Measurements from ENCODE around the gene OR52I1. TPM values are rescaled to one million over a fixed set of nuclear protein-coding genes. Genes with fewer than 3 reads are reported as not detected.

OR52I1 gene
- total RNA-seq, 2 experiments from 2014 or later = not detected

DNA sequence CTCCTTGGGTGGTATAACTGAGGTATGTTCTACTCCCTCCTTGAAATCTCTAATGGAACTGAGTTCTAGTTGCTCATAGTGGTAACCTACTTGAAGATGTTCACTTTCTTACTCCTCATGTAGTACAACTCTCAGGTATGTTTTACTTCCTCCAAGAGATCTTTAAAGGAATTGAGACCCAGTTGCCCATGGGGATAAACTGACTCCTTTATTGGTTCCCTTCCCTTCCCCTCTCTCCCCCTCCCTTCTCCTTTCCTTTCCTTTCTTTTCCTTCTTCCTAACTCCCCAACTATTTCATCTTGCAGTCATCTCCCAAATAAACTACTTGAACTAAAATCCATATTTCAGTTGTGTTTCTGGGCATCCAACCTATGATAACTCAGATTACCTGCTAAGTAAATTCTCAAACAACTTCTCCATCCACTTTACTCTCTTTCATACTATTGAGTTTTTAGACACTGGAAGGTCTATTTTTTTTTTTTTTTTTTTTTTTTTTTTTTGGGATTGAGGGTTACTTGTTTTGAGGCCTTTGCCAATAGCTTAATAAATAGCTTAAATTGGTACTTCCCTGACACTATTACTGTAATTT is 22.1 kb downstream of the OR52I1 start:
- POLR2A ChIA-PET = no interaction called here
- H3K9me3 Mint-ChIP-seq (ENCODE audit: low read depth) = no peaks in the 10 kb centered on the region
- H3K27ac Mint-ChIP-seq = no peak overlapping the region
- DNase-seq (no peak), ATAC-seq (no peak)
- no peaks in the 10 kb centered on the region for H3K36me3 Mint-ChIP-seq (ENCODE audit: low read depth)
- H3K27me3 Mint-ChIP-seq = peaks cover 7% of the 10 kb centered on the region
- CTCF ChIA-PET = no interaction called here
- H3K4me1 Mint-ChIP-seq = no peaks in the 10 kb centered on the region
- no peak overlapping the region for H3K4me3 Mint-ChIP-seq
- intact Hi-C loops (cut with DNase I, micrococcal nuclease) = no loop called here

DNA sequence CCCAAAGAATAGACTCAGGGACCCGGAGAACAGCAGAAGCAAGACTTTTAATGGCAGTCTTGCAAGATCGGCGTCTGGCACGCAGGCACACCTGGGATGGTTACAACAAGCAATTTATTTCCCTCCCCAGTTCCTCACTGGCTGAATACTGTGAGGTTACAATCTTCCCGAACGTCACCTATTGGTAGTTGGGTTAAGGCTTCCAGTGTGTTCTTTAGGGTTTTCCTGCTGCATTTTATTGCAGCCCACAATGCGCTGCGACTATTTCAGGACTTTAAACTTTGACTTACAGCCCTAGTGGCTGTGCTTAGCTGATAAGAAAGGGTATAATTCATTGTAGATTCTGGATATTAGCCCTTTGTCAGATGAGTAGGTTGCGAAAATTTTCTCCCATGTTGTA is 25.7 kb downstream of the OR52I1 start:
- H3K27me3 Mint-ChIP-seq = peaks cover 12% of the 10 kb centered on the region
- H3K27ac Mint-ChIP-seq = no peak overlapping the region
- no peak overlapping the region for H3K4me3 Mint-ChIP-seq
- no peak for ATAC-seq
- no peaks in the 10 kb centered on the region for H3K4me1 Mint-ChIP-seq
- ChIA-PET CTCF (no interaction called here), POLR2A (no interaction called here)
- DNase-seq = no peak
- no peaks in the 10 kb centered on the region for H3K9me3 Mint-ChIP-seq (ENCODE audit: low read depth)
- intact Hi-C loops (cut with DNase I, micrococcal nuclease) = no loop called here
- H3K36me3 Mint-ChIP-seq (ENCODE audit: low read depth) = no peaks in the 10 kb centered on the region

- POLR2A ChIA-PET = no interaction called here
- no peak overlapping the region for H3K27ac Mint-ChIP-seq
- no peak overlapping the region for H3K4me3 Mint-ChIP-seq
- intact Hi-C loops (cut with DNase I, micrococcal nuclease) = loop anchor here in 1 of 2 experiments (1.0 kb wide), 1 partner anchor 754 kb away; no protein-coding TSS in a partner anchor
- H3K27me3 Mint-ChIP-seq = peaks cover 38% of the 10 kb centered on the region
- H3K36me3 Mint-ChIP-seq (ENCODE audit: low read depth) = no peaks in the 10 kb centered on the region
- ATAC-seq = peak; percentile 42
- CTCF ChIA-PET = interaction anchor here (0.7 to 5.6 kb wide), 10 partner anchors 11 to 754 kb away, joined by 3 to 44 read pairs (median 4); partner anchors contain the start of genes OR51D1 and TRIM68
- peaks cover 9% of the 10 kb centered on the region for H3K9me3 Mint-ChIP-seq (ENCODE audit: low read depth)
- DNase-seq = peak; percentile 81
- no peaks in the 10 kb centered on the region for H3K4me1 Mint-ChIP-seq
These were observed 32.6 kb downstream of the OR52I1 start for GRCh38 chr11:4626207-4627099.

- Mint-ChIP-seq H3K4me1 (no peaks in the 10 kb centered on the region), H3K4me3 (no peak overlapping the region), H3K36me3 (ENCODE audit: low read depth) (no peaks in the 10 kb centered on the region), H3K9me3 (ENCODE audit: low read depth) (no peaks in the 10 kb centered on the region), H3K27me3 (peaks cover 11% of the 10 kb centered on the region), H3K27ac (no peak overlapping the region)
- ATAC-seq (no peak), DNase-seq (no peak)
- ChIA-PET CTCF (interaction anchor here (0.6 to 3.6 kb wide), 16 partner anchors 10 to 1304 kb away, joined by 3 to 44 read pairs (median 4); no protein-coding TSS in a partner anchor), POLR2A (no interaction called here)
- intact Hi-C loops (cut with DNase I, micrococcal nuclease) = loop anchor here (5.0 to 10.0 kb wide), 3 partner anchors 449 to 1171 kb away; partner anchors contain the start of gene OR52N2 (in 2 of the 2)
These were observed 42.3 kb downstream of the OR52I1 start for GRCh38 chr11:4636136-4636535.

- ChIA-PET POLR2A (no interaction called here), CTCF (interaction anchor here (0.5 to 3.6 kb wide), 24 partner anchors 8 to 1254 kb away, joined by 3 to 44 read pairs (median 4); no protein-coding TSS in a partner anchor)
- Mint-ChIP-seq H3K36me3 (ENCODE audit: low read depth) (no peaks in the 10 kb centered on the region), H3K4me3 (no peak within 1 kb of the TSS), H3K27me3 (peaks cover 9% of the 10 kb centered on the region), H3K27ac (no peak within 1 kb of the TSS), H3K9me3 (ENCODE audit: low read depth) (no peaks in the 10 kb centered on the region), H3K4me1 (no peaks in the 10 kb centered on the region)
- ATAC-seq (peak; percentile 99), DNase-seq (peak; percentile 84)
- intact Hi-C loops (cut with DNase I, micrococcal nuclease) = loop anchor here (1.0 to 10.0 kb wide), 5 partner anchors 189 to 1170 kb away; partner anchors contain the start of gene OR52N2 (in 2 of the 2)
These were observed 43.3 kb downstream of the OR52I1 start, which contains the start of gene OR51D1 for GRCh38 chr11:4636962-4637661. Gene OR51D1 (plus strand): TSS chr11:4637477. CDS start chr11:4639791, 2,314 bp downstream.

DNA sequence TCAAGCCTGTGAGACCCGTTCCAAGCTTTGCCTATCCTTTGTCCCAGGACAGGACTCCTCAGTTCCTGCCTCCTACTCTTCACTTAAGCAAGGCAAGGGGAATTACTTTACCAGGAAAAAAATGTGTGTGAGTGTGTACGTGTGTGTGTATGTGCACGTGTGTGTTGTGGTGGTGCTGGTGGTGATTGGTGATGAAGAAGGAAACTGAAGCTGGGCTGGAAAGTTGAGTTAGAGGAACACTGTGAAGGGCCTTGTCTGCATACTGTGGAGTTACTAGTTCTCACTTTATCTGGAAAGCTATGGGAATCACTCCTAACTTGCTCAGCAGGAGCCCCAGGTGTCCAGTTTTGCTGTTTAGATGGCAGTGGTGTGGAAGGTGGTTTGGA is 43.8 kb downstream of the OR52I1 start:
- no peaks in the 10 kb centered on the region for H3K36me3 Mint-ChIP-seq (ENCODE audit: low read depth)
- ChIA-PET CTCF (interaction anchor here (0.6 to 3.6 kb wide), 8 partner anchors 10 to 742 kb away, joined by 3 to 44 read pairs (median 4); no protein-coding TSS in a partner anchor), POLR2A (no interaction called here)
- H3K27ac Mint-ChIP-seq = no peak overlapping the region
- H3K27me3 Mint-ChIP-seq = peaks cover 7% of the 10 kb centered on the region
- no peaks in the 10 kb centered on the region for H3K9me3 Mint-ChIP-seq (ENCODE audit: low read depth)
- no peak for DNase-seq
- ATAC-seq = no peak
- H3K4me1 Mint-ChIP-seq = no peaks in the 10 kb centered on the region
- intact Hi-C loops (cut with DNase I, micrococcal nuclease) = loop anchor here (1.0 to 10.0 kb wide), 5 partner anchors 189 to 1170 kb away; partner anchors contain the start of gene OR52N2 (in 2 of the 2)
- no peak overlapping the region for H3K4me3 Mint-ChIP-seq

DNA sequence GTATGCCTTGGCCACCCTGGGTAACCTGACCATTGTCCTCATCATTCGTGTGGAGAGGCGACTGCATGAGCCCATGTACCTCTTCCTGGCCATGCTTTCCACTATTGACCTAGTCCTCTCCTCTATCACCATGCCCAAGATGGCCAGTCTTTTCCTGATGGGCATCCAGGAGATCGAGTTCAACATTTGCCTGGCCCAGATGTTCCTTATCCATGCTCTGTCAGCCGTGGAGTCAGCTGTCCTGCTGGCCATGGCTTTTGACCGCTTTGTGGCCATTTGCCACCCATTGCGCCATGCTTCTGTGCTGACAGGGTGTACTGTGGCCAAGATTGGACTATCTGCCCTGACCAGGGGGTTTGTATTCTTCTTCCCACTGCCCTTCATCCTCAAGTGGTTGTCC is 46.1 kb downstream of the OR52I1 start:
- intact Hi-C loops (cut with DNase I, micrococcal nuclease) = loop anchor here (5.0 to 10.0 kb wide), 3 partner anchors 453 to 1167 kb away; partner anchors contain the start of gene OR52N2 (in 2 of the 2)
- Mint-ChIP-seq H3K4me1 (no peaks in the 10 kb centered on the region), H3K27me3 (peaks cover 9% of the 10 kb centered on the region), H3K27ac (no peak overlapping the region), H3K4me3 (no peak overlapping the region), H3K36me3 (ENCODE audit: low read depth) (no peaks in the 10 kb centered on the region), H3K9me3 (ENCODE audit: low read depth) (no peaks in the 10 kb centered on the region)
- CTCF ChIA-PET = no interaction called here
- POLR2A ChIA-PET = no interaction called here
- DNase-seq (no peak), ATAC-seq (no peak)

DNA sequence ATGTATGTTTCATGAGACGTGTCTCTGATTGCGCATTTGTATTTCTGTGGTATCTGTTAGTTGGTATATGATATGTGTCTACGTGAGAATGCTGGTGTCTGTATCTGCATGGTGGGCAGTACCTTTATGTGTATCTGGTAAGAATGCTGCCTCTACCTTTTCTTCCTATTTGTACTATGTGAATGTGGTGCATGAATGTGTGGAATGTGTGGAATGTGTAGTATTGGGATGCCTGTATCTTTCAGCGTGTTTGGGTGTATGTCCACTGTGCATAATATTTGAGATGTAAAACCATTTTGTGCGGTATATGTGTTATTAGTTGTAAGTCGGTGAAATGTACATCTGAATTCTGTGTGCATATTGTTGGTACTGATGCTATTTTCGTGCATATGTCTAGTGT is 47.7 kb downstream of the OR52I1 start:
- ATAC-seq = no peak
- ChIA-PET CTCF (interaction anchor here (0.8 kb wide), 1 partner anchor 43 kb away, joined by 3 read pairs; no protein-coding TSS in a partner anchor), POLR2A (no interaction called here)
- H3K27me3 Mint-ChIP-seq = peaks cover 11% of the 10 kb centered on the region
- no peaks in the 10 kb centered on the region for H3K4me1 Mint-ChIP-seq
- DNase-seq = no peak
- H3K36me3 Mint-ChIP-seq (ENCODE audit: low read depth) = no peaks in the 10 kb centered on the region
- intact Hi-C loops (cut with DNase I, micrococcal nuclease) = no loop called here
- H3K9me3 Mint-ChIP-seq (ENCODE audit: low read depth) = no peaks in the 10 kb centered on the region
- no peak overlapping the region for H3K4me3 Mint-ChIP-seq
- H3K27ac Mint-ChIP-seq = no peak overlapping the region

DNA sequence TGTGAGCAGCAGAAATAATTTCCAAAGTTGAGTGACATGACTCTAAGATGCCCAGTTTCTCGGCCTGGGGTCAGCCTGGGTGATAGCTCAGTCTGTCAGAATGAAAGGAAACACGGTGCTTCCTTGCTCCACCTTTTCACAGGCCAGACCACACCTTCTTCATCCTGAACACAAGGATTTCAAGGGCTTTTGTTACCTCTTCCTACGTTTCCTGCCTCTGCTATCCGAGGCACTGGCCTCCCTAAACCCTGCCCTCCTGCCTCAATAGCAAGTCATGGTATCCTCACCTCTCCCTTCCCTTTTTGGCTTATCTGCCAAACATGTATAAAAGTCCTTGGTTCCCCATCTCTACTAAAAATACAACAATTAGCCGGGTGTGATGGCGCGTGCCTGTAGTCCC is 48.2 kb downstream of the OR52I1 start:
- no peak for ATAC-seq
- H3K36me3 Mint-ChIP-seq (ENCODE audit: low read depth) = no peaks in the 10 kb centered on the region
- peaks cover 11% of the 10 kb centered on the region for H3K27me3 Mint-ChIP-seq
- ChIA-PET POLR2A (no interaction called here), CTCF (no interaction called here)
- no peak overlapping the region for H3K4me3 Mint-ChIP-seq
- DNase-seq = no peak
- H3K27ac Mint-ChIP-seq = no peak overlapping the region
- intact Hi-C loops (cut with DNase I, micrococcal nuclease) = no loop called here
- no peaks in the 10 kb centered on the region for H3K9me3 Mint-ChIP-seq (ENCODE audit: low read depth)
- H3K4me1 Mint-ChIP-seq = no peaks in the 10 kb centered on the region

DNA sequence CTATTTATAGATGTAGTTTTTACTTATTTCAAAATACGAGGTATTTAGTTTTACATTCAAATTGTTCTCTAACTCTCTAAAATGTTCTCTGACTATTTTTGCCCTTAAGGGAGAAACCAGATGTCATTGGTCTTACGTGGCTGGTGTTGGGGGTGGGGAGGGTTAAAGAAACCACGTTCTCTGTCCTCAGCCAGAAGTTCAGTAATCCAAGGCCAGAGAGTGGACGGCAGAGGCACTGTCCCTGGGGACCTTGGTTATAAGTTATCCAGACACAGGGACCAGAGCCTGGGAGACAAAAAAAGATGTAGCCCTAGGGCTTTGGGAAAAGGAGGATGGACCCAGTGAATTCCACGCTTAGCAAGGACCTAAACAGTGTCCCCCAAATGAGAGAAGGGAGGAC is 49.2 kb downstream of the OR52I1 start:
- CTCF ChIA-PET = no interaction called here
- Mint-ChIP-seq H3K4me3 (no peak overlapping the region), H3K4me1 (no peaks in the 10 kb centered on the region), H3K36me3 (ENCODE audit: low read depth) (no peaks in the 10 kb centered on the region), H3K9me3 (ENCODE audit: low read depth) (no peaks in the 10 kb centered on the region), H3K27ac (no peak overlapping the region), H3K27me3 (peaks cover 11% of the 10 kb centered on the region)
- DNase-seq = no peak
- POLR2A ChIA-PET = no interaction called here
- intact Hi-C loops (cut with DNase I, micrococcal nuclease) = no loop called here
- ATAC-seq = no peak

- Mint-ChIP-seq H3K4me1 (no peaks in the 10 kb centered on the region), H3K27ac (no peak within 1 kb of the TSS), H3K27me3 (peaks cover 11% of the 10 kb centered on the region), H3K36me3 (ENCODE audit: low read depth) (no peaks in the 10 kb centered on the region), H3K4me3 (no peak within 1 kb of the TSS), H3K9me3 (ENCODE audit: low read depth) (no peaks in the 10 kb centered on the region)
- ChIA-PET CTCF (no interaction called here), POLR2A (no interaction called here)
- no peak for DNase-seq
- ATAC-seq = no peak
- intact Hi-C loops (cut with DNase I, micrococcal nuclease) = no loop called here
These were observed 49.8 kb downstream of the OR52I1 start, which contains the start of gene OR51E1 for GRCh38 chr11:4643682-4644081. Gene OR51E1 (plus strand): TSS chr11:4643982. CDS start chr11:4652527, 8,545 bp downstream.

Data from activated CD4-positive, alpha-beta T cell treated with anti-CD3 and anti-CD28 coated beads for 36 hours (primary cell).